Measurements from ENCODE around the gene CELSR1. TPM values are rescaled to one million over a fixed set of nuclear protein-coding genes. Genes with fewer than 3 reads are reported as not detected.

Gene CELSR1
- total RNA-seq, 1 experiment from 2014 or later = 30.7 TPM

GRCh38 chr22:46414704-46415103 is 122.7 kb downstream of the CELSR1 start:
- in situ Hi-C loops (cut with HindIII; ENCODE audit: low pct_unique_long_range_greater_than_20kb, low sequenced_read_pairs) (no loop called here), intact Hi-C loops (cut with micrococcal nuclease; ENCODE audit: unreplicated experiment) (no loop called here)
- TF ChIP-seq, protein P1, sequence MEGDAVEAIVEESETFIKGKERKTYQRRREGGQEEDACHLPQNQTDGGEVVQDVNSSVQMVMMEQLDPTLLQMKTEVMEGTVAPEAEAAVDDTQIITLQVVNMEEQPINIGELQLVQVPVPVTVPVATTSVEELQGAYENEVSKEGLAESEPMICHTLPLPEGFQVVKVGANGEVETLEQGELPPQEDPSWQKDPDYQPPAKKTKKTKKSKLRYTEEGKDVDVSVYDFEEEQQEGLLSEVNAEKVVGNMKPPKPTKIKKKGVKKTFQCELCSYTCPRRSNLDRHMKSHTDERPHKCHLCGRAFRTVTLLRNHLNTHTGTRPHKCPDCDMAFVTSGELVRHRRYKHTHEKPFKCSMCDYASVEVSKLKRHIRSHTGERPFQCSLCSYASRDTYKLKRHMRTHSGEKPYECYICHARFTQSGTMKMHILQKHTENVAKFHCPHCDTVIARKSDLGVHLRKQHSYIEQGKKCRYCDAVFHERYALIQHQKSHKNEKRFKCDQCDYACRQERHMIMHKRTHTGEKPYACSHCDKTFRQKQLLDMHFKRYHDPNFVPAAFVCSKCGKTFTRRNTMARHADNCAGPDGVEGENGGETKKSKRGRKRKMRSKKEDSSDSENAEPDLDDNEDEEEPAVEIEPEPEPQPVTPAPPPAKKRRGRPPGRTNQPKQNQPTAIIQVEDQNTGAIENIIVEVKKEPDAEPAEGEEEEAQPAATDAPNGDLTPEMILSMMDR (IDR thresholded peaks at IDR 0.05) = no peak
- Histone ChIP-seq H3K4me1 (ENCODE audit: control insufficient read depth, insufficient read depth, low read length) (no peaks in the 10 kb centered on the region), H3K27me3 (ENCODE audit: control insufficient read depth, insufficient read depth, low read length) (no peaks in the 10 kb centered on the region), H3K9me3 (ENCODE audit: control insufficient read depth, insufficient read depth, low read depth, low read length) (no peaks in the 10 kb centered on the region), H3K4me3 (ENCODE audit: low read depth in 2 of 2, low read length in 2 of 2) (no peak overlapping the region), H3K27ac (ENCODE audit: low read length) (no peak overlapping the region), H3K36me3 (ENCODE audit: control insufficient read depth, insufficient read depth, low read length) (no peaks in the 10 kb centered on the region)
- no peak for DNase-seq (ENCODE audit: low read depth, low spot score)
- no peak for ATAC-seq
- BruUV-seq (replicated peaks) = no TSS peak
- CTCF ChIA-PET = no interaction called here
- POLR2A ChIA-PET = no interaction called here

GRCh38 chr22:46413725-46414379 is 123.6 kb downstream of the CELSR1 start:
- BruUV-seq (replicated peaks) = no TSS peak
- Histone ChIP-seq H3K36me3 (ENCODE audit: control insufficient read depth, insufficient read depth, low read length) (no peaks in the 10 kb centered on the region), H3K9me3 (ENCODE audit: control insufficient read depth, insufficient read depth, low read depth, low read length) (no peaks in the 10 kb centered on the region), H3K4me3 (ENCODE audit: low read depth in 2 of 2, low read length in 2 of 2) (no peak overlapping the region), H3K27ac (ENCODE audit: low read length) (no peak overlapping the region), H3K4me1 (ENCODE audit: control insufficient read depth, insufficient read depth, low read length) (no peaks in the 10 kb centered on the region), H3K27me3 (ENCODE audit: control insufficient read depth, insufficient read depth, low read length) (no peaks in the 10 kb centered on the region)
- ChIA-PET POLR2A (no interaction called here), CTCF (no interaction called here)
- in situ Hi-C loops (cut with HindIII; ENCODE audit: low pct_unique_long_range_greater_than_20kb, low sequenced_read_pairs) (no loop called here), intact Hi-C loops (cut with micrococcal nuclease; ENCODE audit: unreplicated experiment) (no loop called here)
- DNase-seq (ENCODE audit: low read depth, low spot score) = no peak
- no peak for ATAC-seq
- TF ChIP-seq TCF7L2 (IDR thresholded peaks at IDR 0.05; ENCODE audit: low read depth, low read length) = no peak
- no peak for TF ChIP-seq SIN3A (IDR thresholded peaks at IDR 0.05; ENCODE audit: borderline replicate concordance, insufficient read depth, low read depth, low read length)

DNA sequence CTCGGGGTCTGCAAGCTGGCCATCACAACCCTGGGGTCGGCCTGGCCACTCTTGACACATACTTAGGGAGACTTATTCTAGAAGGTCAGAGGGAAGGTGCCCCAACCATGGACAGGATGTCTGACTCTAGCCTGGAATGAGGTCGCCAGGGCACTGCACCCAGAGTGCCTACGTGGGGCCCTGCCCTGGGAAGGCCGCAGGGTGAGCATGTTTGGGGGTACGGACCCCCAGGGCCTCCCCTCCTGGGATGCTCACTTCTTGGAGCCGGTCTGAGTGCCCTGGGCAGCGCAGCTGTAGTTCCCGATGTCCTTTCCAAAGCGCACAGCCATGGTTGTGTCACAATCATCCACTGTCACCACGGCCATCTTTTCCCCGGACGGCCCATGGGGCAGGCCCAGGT is 126.1 kb downstream of the CELSR1 start:
- H3K27ac ChIP-seq (ENCODE audit: low read length) = no peak overlapping the region
- TF ChIP-seq SIN3A (IDR thresholded peaks at IDR 0.05; ENCODE audit: borderline replicate concordance, insufficient read depth, low read depth, low read length) = no peak
- TF ChIP-seq, protein P1 (IDR thresholded peaks at IDR 0.05) = no peak
- no peak for TF ChIP-seq POLR2AphosphoS5 (IDR thresholded peaks at IDR 0.05; ENCODE audit: low read depth, low read length)
- no peak for TF ChIP-seq REST (IDR thresholded peaks at IDR 0.05; ENCODE audit: insufficient read depth in 1 of 2, low read depth in 2 of 2, low read length in 1 of 2)
- TF ChIP-seq TCF7L2 (IDR thresholded peaks at IDR 0.05; ENCODE audit: low read depth, low read length) = no peak
- DNase-seq (ENCODE audit: low read depth, low spot score) = no peak
- BruUV-seq (replicated peaks) = no TSS peak
- H3K36me3 ChIP-seq (ENCODE audit: control insufficient read depth, insufficient read depth, low read length) = no peaks in the 10 kb centered on the region
- H3K4me3 ChIP-seq (ENCODE audit: low read depth in 2 of 2, low read length in 2 of 2) = no peak overlapping the region
- intact Hi-C loops (cut with micrococcal nuclease; ENCODE audit: unreplicated experiment) = no loop called here
- in situ Hi-C loops (cut with HindIII; ENCODE audit: low pct_unique_long_range_greater_than_20kb, low sequenced_read_pairs) = no loop called here
- ChIA-PET CTCF (no interaction called here), POLR2A (no interaction called here)
- no peak for ATAC-seq
- no peaks in the 10 kb centered on the region for H3K9me3 ChIP-seq (ENCODE audit: control insufficient read depth, insufficient read depth, low read depth, low read length)
- no peaks in the 10 kb centered on the region for H3K4me1 ChIP-seq (ENCODE audit: control insufficient read depth, insufficient read depth, low read length)
- H3K27me3 ChIP-seq (ENCODE audit: control insufficient read depth, insufficient read depth, low read length) = no peaks in the 10 kb centered on the region
